WERI-Rb-1 (cell line): ENCODE measurements around the gene MUC4.
"Not testable (repeated sequence)": the region's sequence is repeated elsewhere in the genome, so short reads cannot be mapped to it uniquely, and the experiment has no call there.

Source experiments
- DNase-seq: peaks from one replicate; pipeline ENCODE4 v3.0.0-alpha.2; 2020
- H3K27ac ChIP-seq: fragments of 250-450 bp; sonication (Bioruptor Pico); 2 replicates; pipeline ENCODE4 v1.5.1; 2020; ENCODE audit warnings: mild to moderate bottlenecking, moderate library complexity
- H3K27me3 ChIP-seq: fragments of 250-450 bp; sonication (Bioruptor Pico); 2 replicates; pipeline ENCODE4 v1.5.1; 2021; ENCODE audit warnings: mild to moderate bottlenecking, low read depth, moderate library complexity; ENCODE audit not compliant: insufficient read depth, severe bottlenecking
- H3K36me3 ChIP-seq: fragments of 250-450 bp; sonication (Bioruptor Pico); 2 replicates; pipeline ENCODE4 v1.5.1; 2020; ENCODE audit warnings: mild to moderate bottlenecking, moderate library complexity
- H3K4me3 ChIP-seq: 2 replicates; pipeline ENCODE4 v1.5.1; 2011; ENCODE audit warnings: low read depth, mild to moderate bottlenecking, control low read depth, low read length
- H3K9me3 ChIP-seq: fragments of 250-450 bp; sonication (Bioruptor Pico); 2 replicates; pipeline ENCODE4 v1.5.1; 2021; ENCODE audit warnings: mild to moderate bottlenecking, moderate library complexity; ENCODE audit not compliant: severe bottlenecking
- TF ChIP-seq, protein P1 (sequence below): IDR thresholded peaks from 2 replicates; pipeline ENCODE4 v1.5.1; 2011; ENCODE audit warnings: low read depth, mild to moderate bottlenecking, control low read depth, inconsistent platforms, low read length

The MUC4 gene

DNA sequence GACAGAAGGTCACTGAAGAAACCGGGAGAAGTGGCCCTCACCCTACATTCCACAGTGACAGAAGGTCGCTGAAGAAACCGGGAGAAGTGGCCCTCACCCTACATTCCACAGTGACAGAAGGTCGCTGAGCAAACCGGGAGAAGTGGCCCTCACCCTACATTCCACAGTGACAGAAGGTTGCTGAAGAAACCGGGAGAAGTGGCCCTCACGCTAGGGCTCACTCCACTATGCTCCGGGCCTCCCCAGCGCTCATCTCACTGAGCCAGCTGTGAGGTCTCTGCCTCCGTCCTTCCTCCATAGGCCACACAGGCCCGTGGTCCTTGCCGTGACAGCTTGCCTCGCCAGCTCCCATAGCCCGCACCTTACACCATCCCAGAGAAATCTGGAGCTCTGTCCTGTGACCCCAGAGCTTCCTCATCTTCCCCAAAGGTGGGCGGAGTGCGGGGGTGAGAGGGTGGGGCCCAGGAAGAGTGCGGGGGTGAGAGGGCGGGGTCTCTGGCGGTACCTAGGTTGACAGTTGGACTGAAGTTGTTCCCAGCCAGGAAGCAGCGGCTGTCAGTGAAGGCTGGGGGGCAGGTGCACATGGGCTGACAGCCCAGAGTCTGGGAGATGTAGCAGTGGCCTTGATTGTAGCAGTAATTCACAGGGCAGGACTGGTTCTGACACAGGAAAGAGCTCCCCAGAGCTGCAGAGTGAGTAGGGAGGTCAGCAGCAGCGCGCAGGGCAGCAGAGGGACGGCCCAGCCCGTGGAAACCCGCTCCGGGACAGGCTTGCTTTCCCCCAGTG is 59.0 kb downstream of the MUC4 start:
- no peaks in the 10 kb centered on the region for H3K27me3 ChIP-seq
- no peak for DNase-seq
- no peak overlapping the region for H3K27ac ChIP-seq
- TF ChIP-seq, protein P1, sequence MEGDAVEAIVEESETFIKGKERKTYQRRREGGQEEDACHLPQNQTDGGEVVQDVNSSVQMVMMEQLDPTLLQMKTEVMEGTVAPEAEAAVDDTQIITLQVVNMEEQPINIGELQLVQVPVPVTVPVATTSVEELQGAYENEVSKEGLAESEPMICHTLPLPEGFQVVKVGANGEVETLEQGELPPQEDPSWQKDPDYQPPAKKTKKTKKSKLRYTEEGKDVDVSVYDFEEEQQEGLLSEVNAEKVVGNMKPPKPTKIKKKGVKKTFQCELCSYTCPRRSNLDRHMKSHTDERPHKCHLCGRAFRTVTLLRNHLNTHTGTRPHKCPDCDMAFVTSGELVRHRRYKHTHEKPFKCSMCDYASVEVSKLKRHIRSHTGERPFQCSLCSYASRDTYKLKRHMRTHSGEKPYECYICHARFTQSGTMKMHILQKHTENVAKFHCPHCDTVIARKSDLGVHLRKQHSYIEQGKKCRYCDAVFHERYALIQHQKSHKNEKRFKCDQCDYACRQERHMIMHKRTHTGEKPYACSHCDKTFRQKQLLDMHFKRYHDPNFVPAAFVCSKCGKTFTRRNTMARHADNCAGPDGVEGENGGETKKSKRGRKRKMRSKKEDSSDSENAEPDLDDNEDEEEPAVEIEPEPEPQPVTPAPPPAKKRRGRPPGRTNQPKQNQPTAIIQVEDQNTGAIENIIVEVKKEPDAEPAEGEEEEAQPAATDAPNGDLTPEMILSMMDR = no peak
- no peak overlapping the region for H3K4me3 ChIP-seq
- no peaks in the 10 kb centered on the region for H3K9me3 ChIP-seq
- H3K36me3 ChIP-seq = no peaks in the 10 kb centered on the region

DNA sequence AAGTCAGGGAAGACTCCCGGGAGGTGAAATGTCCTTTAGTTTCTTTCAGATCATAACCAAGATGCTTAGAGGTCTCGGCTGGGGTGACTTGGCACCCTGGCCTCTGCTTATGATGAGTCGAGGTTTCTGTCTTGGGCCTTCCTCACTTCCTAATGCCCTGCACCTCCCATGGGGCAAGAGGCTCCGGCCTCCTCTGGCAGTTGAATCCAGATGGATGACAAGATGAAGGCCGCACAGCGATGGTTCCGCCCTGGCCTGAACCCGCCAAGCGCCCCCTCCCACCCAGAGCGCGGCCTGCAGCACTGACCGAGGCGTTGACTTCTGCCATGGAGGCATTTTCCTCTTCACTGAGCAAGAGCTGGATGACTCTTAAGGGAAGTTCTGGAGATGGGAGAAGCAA is 59.7 kb downstream of the MUC4 start:
- H3K27ac ChIP-seq = no peak overlapping the region
- TF ChIP-seq, protein P1 = no peak
- H3K9me3 ChIP-seq = no peaks in the 10 kb centered on the region
- H3K36me3 ChIP-seq = no peaks in the 10 kb centered on the region
- no peak overlapping the region for H3K4me3 ChIP-seq
- DNase-seq = no peak
- H3K27me3 ChIP-seq = no peaks in the 10 kb centered on the region

DNA sequence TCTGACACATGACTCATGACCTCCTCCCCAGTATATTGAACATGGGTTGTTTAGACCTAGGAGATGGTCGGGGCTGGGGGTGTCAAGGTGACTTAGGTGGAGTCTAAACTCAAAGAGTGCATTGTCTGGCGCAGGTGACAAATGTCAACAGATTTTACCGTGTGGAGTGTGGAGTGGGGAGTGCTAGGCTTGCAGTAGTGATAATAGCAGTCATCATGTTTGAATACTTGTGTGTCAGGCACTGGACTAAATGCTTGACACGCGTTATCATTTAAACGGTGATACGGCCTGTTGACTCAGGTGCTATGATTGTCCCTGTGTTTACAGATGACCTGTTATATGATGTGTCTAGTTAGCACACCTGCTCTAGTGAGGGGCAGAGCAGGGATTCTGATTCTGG is 60.2 kb downstream of the MUC4 start:
- H3K27ac ChIP-seq = no peak overlapping the region
- DNase-seq = no peak
- no peaks in the 10 kb centered on the region for H3K9me3 ChIP-seq
- no peaks in the 10 kb centered on the region for H3K27me3 ChIP-seq
- TF ChIP-seq, protein P1 = no peak
- no peak overlapping the region for H3K4me3 ChIP-seq
- H3K36me3 ChIP-seq = no peaks in the 10 kb centered on the region

DNA sequence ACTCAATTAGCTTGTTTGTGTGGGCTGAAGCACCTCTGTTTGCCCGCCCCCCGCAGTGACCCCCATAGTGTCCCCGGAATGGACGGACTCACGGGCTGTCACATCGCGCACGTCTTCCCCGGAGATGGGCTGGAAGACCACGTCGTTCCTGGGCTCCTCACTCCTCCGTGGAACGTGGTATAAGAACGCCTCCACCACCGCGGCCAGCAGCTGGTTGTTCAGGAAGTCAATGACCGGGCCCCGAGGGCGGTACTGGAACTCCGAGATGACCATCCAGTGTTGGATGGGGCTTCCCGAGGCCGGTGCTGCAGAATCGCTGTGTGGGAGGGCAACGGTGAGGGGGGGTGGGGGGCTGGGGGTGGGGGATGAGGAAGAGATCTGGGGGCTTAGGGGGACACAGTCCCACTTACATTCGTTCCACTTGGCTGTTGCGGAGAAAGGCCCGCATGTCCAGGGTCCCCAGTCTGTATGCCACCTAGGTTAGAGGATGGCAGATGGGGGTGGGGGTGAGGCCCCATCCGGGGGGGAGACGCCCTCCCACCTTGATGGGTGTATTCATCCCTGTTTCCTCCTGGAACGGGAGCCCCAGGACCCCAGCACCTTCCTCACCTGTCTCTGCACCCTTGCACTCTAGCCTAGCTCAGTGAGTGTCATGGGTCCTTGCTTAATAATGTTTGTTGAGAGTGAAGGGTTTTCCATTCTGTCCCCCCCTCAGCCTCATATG is 60.8 kb downstream of the MUC4 start:
- no peak for DNase-seq
- TF ChIP-seq, protein P1 = no peak
- H3K4me3 ChIP-seq = no peak overlapping the region
- H3K27ac ChIP-seq = no peak overlapping the region
- no peaks in the 10 kb centered on the region for H3K27me3 ChIP-seq
- H3K9me3 ChIP-seq = no peaks in the 10 kb centered on the region
- no peaks in the 10 kb centered on the region for H3K36me3 ChIP-seq

DNA sequence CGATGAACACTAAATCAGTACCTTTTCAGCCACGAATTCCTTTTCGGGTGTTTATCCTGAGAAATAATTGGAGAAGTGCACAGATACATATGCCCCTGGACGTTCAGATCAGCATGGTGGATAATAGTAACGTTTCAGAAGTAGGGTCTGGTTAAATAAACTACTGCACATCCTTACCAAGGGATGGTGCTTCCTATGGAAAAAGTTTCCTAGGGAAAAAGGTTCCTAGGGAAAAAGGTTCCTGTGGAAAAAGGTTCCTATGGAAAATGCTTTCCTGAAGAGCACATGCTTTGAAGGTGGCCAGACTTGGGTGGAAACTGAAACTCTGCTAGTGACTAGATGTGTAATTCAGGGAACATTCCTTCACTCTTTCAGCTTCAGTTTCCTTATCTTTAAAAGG is 62.6 kb downstream of the MUC4 start:
- not testable (repeated sequence) for H3K9me3 ChIP-seq, DNase-seq, H3K27ac ChIP-seq, H3K4me3 ChIP-seq, H3K36me3 ChIP-seq, H3K27me3 ChIP-seq

DNA sequence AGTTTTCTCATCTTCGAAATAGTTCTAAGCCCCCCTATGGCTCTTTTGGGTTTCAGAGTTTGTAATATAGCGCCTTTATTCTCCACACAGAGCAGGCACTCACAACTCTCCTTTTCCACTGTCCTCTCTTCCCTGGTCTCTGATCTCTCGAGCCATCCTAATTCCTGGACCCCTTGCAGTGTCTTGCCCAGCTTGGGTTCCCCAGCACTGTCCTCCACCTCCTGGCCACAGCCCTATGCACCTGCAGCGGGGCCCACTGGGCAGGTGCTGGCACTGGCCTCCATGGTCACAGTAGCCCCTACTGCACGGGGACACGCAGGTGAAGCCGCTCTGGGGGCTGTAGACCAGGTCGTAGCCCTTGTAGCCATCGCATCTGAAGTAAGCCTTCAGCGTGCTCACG is 63.1 kb downstream of the MUC4 start:
- TF ChIP-seq, protein P1 = no peak
- Histone ChIP-seq H3K4me3 (no peak overlapping the region), H3K9me3 (no peaks in the 10 kb centered on the region), H3K27me3 (no peaks in the 10 kb centered on the region), H3K36me3 (no peaks in the 10 kb centered on the region), H3K27ac (no peak overlapping the region)
- no peak for DNase-seq
